IPS-NIHi7 (cell line): Measurements from ENCODE around the gene PDF.

Source experiments
- DNase-seq: peaks from one replicate; pipeline ENCODE4 v3.0.0; 2012; ENCODE audit warnings: mixed read lengths; ENCODE audit errors: extremely low spot score

The PDF gene

DNA sequence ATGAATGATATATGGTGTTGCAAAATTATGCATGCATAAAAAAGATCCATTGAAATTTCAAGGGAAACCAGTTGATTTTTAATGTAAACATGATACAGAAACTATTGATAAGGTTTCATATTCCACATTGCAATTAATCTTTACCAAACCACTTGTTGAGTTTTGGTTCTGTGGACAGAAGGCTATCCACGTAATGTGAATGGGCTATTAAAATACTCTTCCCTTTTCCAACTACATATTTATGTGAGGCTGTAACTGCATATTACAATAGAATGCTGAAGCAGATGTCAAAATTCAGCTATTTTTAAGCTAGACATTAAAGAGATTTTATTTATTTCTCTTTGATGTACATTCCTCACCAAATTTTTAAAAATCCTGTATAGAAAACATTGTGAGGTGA, 53.0 kb downstream of the PDF start:
- DNase-seq, result no peak
